GM12878 (cell line): ENCODE data around the gene SOWAHC. TPM values are rescaled to one million over a fixed set of nuclear protein-coding genes. Genes with fewer than 3 reads are reported as not detected.

ENCODE experiments used
- ATAC-seq: fragments of 200-7000 bp; cut with Tn5 transposase; 3 replicates; pipeline ENCODE4 v1.9.1; 2020; ENCODE audit warnings: mild to moderate bottlenecking, moderate library complexity
- BruUV-seq: library from RNA; stranded (reverse); fragments of 400-500 nt; replicated peaks from 2 replicates; lab custom pipeline; 2021; lab: Mats Ljungman, UMichigan
- CTCF ChIA-PET: fragments of 300-600 bp; sonication (Branson Sonifier 250); formaldehyde crosslinking; extraction: SDS; loops from one replicate; lab custom pipeline; 2021; ENCODE audit warnings: inconsistent platforms; lab: Yijun Ruan, JAX
- POLR2A ChIA-PET: fragments of 350-600 bp; formaldehyde crosslinking; extraction: SDS; loops from one replicate; lab custom pipeline; 2021; ENCODE audit warnings: inconsistent platforms; lab: Charles Lee
- RAD21 ChIA-PET: fragments of 300-600 bp; sonication (Branson Sonifier 250); formaldehyde crosslinking; loops from one replicate; lab custom pipeline; 2023; ENCODE audit warnings: antibody characterized with exemption; ENCODE audit not compliant: unreplicated experiment; lab: Charles Lee
- SMC1A ChIA-PET: fragments of 300-600 bp; sonication (Branson Sonifier 250); formaldehyde crosslinking; loops from one replicate; lab custom pipeline; 2023; ENCODE audit not compliant: unreplicated experiment, uncharacterized antibody; lab: Charles Lee
- DNase-seq: peaks from one replicate; pipeline ENCODE4 v3.0.0-alpha.2; 2011; ENCODE audit warnings: low read depth, low spot score
- FAIRE-seq: peaks from 3 replicates; lab custom pipeline; 2011; peaks lifted over from hg19 to GRCh38; lab: Jason Lieb, UNC
- H2AFZ ChIP-seq: 2 replicates; pipeline ENCODE4 v1.6.0; 2011; ENCODE audit warnings: low read depth, low read length, control low read depth; ENCODE audit not compliant: control insufficient read depth
- H3K27ac ChIP-seq: 2 replicates; pipeline ENCODE4 v1.5.1; 2011; ENCODE audit warnings: control low read depth; ENCODE audit not compliant: control insufficient read depth, insufficient read depth
- H3K27me3 ChIP-seq, 2 experiments: replicated peaks in 1 of 2; 2 replicates each; pipeline versions ENCODE4 v1.6.0 to v1.6.1; 2011; ENCODE audit warnings: low read length in 1 of 2; ENCODE audit not compliant: control insufficient read depth in 2 of 2, insufficient read depth in 2 of 2
- H3K36me3 ChIP-seq, 2 experiments: 2 replicates each; pipeline ENCODE4 v1.5.1; 2011; ENCODE audit warnings: low read length in 1 of 2; ENCODE audit not compliant: control insufficient read depth in 2 of 2, insufficient read depth in 2 of 2
- H3K4me1 ChIP-seq: 2 replicates; pipeline ENCODE4 v1.6.1; 2011; ENCODE audit warnings: mild to moderate bottlenecking, low read length, moderate library complexity, mixed read lengths; ENCODE audit not compliant: control insufficient read depth, insufficient read depth
- H3K4me2 ChIP-seq: 2 replicates; pipeline ENCODE4 v1.6.0; 2011; ENCODE audit warnings: control low read depth; ENCODE audit not compliant: control insufficient read depth, insufficient read depth
- H3K4me3 ChIP-seq: fragments of 200-600 bp; sonication (generic); 2 replicates; pipeline ENCODE4 v1.5.1; 2016
- H3K79me2 ChIP-seq: 2 replicates; pipeline ENCODE4 v1.6.0; 2011; ENCODE audit warnings: low read length; ENCODE audit not compliant: control insufficient read depth, insufficient read depth
- H3K9ac ChIP-seq: 2 replicates; pipeline ENCODE4 v1.8.0; 2011; ENCODE audit warnings: low read length, control low read depth, mixed read lengths; ENCODE audit not compliant: control insufficient read depth, insufficient read depth
- H3K9me3 ChIP-seq: replicated peaks from 3 replicates; pipeline ENCODE4 v1.5.1; 2011; ENCODE audit warnings: mild to moderate bottlenecking, low read length; ENCODE audit not compliant: control insufficient read depth, insufficient read depth
- H4K20me1 ChIP-seq: 2 replicates; pipeline ENCODE4 v1.6.0; 2011; ENCODE audit not compliant: control insufficient read depth, insufficient read depth
- CHD4 ChIP-seq: fragments of 200-600 bp; sonication (generic); IDR thresholded peaks from 2 replicates; pipeline ENCODE4 v1.6.1; 2016; ENCODE audit warnings: mild to moderate bottlenecking
- CREB1 ChIP-seq: IDR thresholded peaks from 2 replicates; pipeline ENCODE4 v1.6.1; 2012; ENCODE audit warnings: low read depth, mild to moderate bottlenecking, inconsistent platforms
- JUNB ChIP-seq: IDR thresholded peaks from 2 replicates; pipeline ENCODE4 v1.6.1; 2016; ENCODE audit warnings: antibody characterized with exemption, mild to moderate bottlenecking
- MEF2A ChIP-seq: IDR thresholded peaks from 2 replicates; pipeline ENCODE4 v1.6.1; 2011; ENCODE audit warnings: low read depth, mild to moderate bottlenecking, low read length, moderate library complexity; ENCODE audit not compliant: insufficient read depth
- MTA3 ChIP-seq: IDR thresholded peaks from 2 replicates; pipeline ENCODE4 v1.6.1; 2012; ENCODE audit warnings: low read length, inconsistent platforms, borderline replicate concordance
- POLR2AphosphoS2 ChIP-seq: IDR thresholded peaks from 2 replicates; pipeline ENCODE4 v1.6.1; 2011; ENCODE audit warnings: low read depth, mild to moderate bottlenecking, low read length, improper control_type of control experiment, moderate library complexity
- POLR2AphosphoS5 ChIP-seq: IDR thresholded peaks from 2 replicates; pipeline ENCODE4 v1.6.1; 2011; ENCODE audit warnings: mild to moderate bottlenecking, low read length, inconsistent platforms
- SIN3A ChIP-seq: IDR thresholded peaks from 2 replicates; pipeline ENCODE4 v1.6.1; 2012; ENCODE audit warnings: low read depth, low read length, improper control_type of control experiment
- TCF3 ChIP-seq: IDR thresholded peaks from 2 replicates; pipeline ENCODE4 v1.6.1; 2012; ENCODE audit warnings: low read depth, mild to moderate bottlenecking, low read length, borderline replicate concordance; ENCODE audit not compliant: insufficient read depth
- ZBED1 ChIP-seq: IDR thresholded peaks from 2 replicates; pipeline ENCODE4 v1.6.1; 2016; ENCODE audit warnings: borderline replicate concordance
- WGBS: methylation state at CpG from one replicate; pipeline ENCODE4 v1.1.6; 2016; ENCODE audit warnings: low lambda C conversion rate; ENCODE audit not compliant: insufficient replicate concordance, insufficient coverage; ENCODE audit errors: missing lambda C conversion rate; 5-methylcytosine and 5-hydroxymethylcytosine counted together
- in situ Hi-C: fragments of 300-500 bp; cut with MboI; formaldehyde crosslinking; loops from 9 replicates; pipeline ENCODE4 v1.14.3; 2018; ENCODE audit warnings: mixed read lengths
- intact Hi-C: fragments of 100-400 bp; cut with micrococcal nuclease; formaldehyde crosslinking; loops from one replicate; pipeline ENCODE4 v1.14.2; 2022; ENCODE audit not compliant: unreplicated experiment
- polyA plus RNA-seq, 11 experiments: library from polyadenylated mRNA; depleted of rRNA in 4 of 11; unstranded in 6 of 11; stranded (reverse) in 5 of 11; fragments of >200 nt; fragmentation: Nextera tagmentation in 4 of 11; fragmentation: Illumina TruSeq in 1 of 11; extraction: Ambion mirVana in 4 of 11; extraction: Trizol in 1 of 11; gene quantifications; 1 replicate in 1 of 11; 2 replicates in 10 of 11; pipeline versions ENCODE4 v1.2.1 to v1.2.3, GENCODE V29; 2011 to 2016; ENCODE audit warnings: inconsistent platforms in 2 of 11, missing spikeins in 2 of 11, low read depth in 1 of 11
- total RNA-seq, 4 experiments: library from RNA; depleted of rRNA in 3 of 4; stranded (reverse); fragments of >200 nt in 3 of 4; fragmentation: Illumina TruSeq in 1 of 4; extraction: Trizol in 1 of 4; gene quantifications; 2 replicates each; pipeline versions ENCODE4 v1.2.1 to v1.2.3, GENCODE V29; 2013 to 2021
- TF ChIP-seq, protein P1 (sequence below): IDR thresholded peaks from 2 replicates; pipeline ENCODE4 v1.6.1; 2012; ENCODE audit warnings: improper control_type of control experiment, low read depth, low read length; ENCODE audit not compliant: insufficient replicate concordance
- TF ChIP-seq, protein P2 (sequence below): fragments of 450-650 bp; formaldehyde crosslinking; IDR thresholded peaks from 2 replicates; pipeline ENCODE4 v1.4.0; 2020; ENCODE audit warnings: mild to moderate bottlenecking, moderate library complexity

Gene SOWAHC
- total and polyA plus RNA-seq, 10 of the 15 experiments (the other 5 are each of a cell fraction or from before 2014, with no cell fraction given): 0.48 to 2.6 (median 1.8) TPM

DNA sequence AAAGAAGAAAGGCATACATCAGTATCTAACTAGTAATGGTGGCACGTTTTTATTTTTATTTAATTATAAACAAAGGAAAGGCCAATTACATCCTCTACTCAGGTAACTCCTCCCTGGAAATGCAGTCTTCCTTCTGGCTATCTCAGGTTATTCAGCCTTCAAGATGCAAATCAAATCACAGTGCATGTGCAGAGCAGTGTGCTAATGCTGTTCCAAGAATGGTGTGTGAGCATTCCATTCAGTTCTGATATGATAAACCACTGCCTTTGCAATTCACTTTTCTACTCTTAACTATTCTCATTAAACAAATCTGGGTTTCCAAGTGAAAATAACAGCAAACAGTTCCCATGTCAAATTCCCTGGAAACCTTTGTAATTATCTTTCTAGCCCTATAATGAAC, 38.8 kb upstream of the SOWAHC start:
- no peak for DNase-seq
- POLR2A ChIA-PET: interaction anchor here (1.2 kb wide), 1 partner anchor 20 kb away, joined by 3 read pairs; no protein-coding TSS in a partner anchor
- Histone ChIP-seq H3K4me2 (no peak overlapping the region), H2AFZ (no peak overlapping the region), H3K4me1 (no peaks in the 10 kb centered on the region), H4K20me1 (no peaks in the 10 kb centered on the region), H3K79me2 (no peaks in the 10 kb centered on the region), H3K27me3 (no peaks in the 10 kb centered on the region), H3K36me3 (peaks cover 0 to 2% of the 10 kb centered on the region in 2 experiments; a peak in 2 of 4 replicates), H3K9ac (no peak overlapping the region), H3K4me3 (no peak overlapping the region), H3K9me3 (no peaks in the 10 kb centered on the region), H3K27ac (no peak overlapping the region)
- no TSS peak for BruUV-seq
- RAD21 ChIA-PET: interaction anchor here (0.9 to 1.3 kb wide), 2 partner anchors 29 to 35 kb away, joined by 3 read pairs; no protein-coding TSS in a partner anchor
- WGBS: 23% methylated on average over 1 of the region's 1 CpG
- intact Hi-C loops: no loop called here
- SMC1A ChIA-PET: interaction anchor here (1.2 kb wide), 1 partner anchor 10 kb away, joined by 4 read pairs; no protein-coding TSS in a partner anchor
- no peak for ATAC-seq
- FAIRE-seq: no peak
- no peak for TF ChIP-seq MTA3
- no peak for TF ChIP-seq SIN3A
- TF ChIP-seq ZBED1: no peak
- TF ChIP-seq, protein P1, sequence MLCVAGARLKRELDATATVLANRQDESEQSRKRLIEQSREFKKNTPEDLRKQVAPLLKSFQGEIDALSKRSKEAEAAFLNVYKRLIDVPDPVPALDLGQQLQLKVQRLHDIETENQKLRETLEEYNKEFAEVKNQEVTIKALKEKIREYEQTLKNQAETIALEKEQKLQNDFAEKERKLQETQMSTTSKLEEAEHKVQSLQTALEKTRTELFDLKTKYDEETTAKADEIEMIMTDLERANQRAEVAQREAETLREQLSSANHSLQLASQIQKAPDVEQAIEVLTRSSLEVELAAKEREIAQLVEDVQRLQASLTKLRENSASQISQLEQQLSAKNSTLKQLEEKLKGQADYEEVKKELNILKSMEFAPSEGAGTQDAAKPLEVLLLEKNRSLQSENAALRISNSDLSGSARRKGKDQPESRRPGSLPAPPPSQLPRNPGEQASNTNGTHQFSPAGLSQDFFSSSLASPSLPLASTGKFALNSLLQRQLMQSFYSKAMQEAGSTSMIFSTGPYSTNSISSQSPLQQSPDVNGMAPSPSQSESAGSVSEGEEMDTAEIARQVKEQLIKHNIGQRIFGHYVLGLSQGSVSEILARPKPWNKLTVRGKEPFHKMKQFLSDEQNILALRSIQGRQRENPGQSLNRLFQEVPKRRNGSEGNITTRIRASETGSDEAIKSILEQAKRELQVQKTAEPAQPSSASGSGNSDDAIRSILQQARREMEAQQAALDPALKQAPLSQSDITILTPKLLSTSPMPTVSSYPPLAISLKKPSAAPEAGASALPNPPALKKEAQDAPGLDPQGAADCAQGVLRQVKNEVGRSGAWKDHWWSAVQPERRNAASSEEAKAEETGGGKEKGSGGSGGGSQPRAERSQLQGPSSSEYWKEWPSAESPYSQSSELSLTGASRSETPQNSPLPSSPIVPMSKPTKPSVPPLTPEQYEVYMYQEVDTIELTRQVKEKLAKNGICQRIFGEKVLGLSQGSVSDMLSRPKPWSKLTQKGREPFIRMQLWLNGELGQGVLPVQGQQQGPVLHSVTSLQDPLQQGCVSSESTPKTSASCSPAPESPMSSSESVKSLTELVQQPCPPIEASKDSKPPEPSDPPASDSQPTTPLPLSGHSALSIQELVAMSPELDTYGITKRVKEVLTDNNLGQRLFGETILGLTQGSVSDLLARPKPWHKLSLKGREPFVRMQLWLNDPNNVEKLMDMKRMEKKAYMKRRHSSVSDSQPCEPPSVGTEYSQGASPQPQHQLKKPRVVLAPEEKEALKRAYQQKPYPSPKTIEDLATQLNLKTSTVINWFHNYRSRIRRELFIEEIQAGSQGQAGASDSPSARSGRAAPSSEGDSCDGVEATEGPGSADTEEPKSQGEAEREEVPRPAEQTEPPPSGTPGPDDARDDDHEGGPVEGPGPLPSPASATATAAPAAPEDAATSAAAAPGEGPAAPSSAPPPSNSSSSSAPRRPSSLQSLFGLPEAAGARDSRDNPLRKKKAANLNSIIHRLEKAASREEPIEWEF: no peak
- TF ChIP-seq MEF2A: no peak
- no peak for TF ChIP-seq POLR2AphosphoS5
- no peak for TF ChIP-seq JUNB
- TF ChIP-seq, protein P2, sequence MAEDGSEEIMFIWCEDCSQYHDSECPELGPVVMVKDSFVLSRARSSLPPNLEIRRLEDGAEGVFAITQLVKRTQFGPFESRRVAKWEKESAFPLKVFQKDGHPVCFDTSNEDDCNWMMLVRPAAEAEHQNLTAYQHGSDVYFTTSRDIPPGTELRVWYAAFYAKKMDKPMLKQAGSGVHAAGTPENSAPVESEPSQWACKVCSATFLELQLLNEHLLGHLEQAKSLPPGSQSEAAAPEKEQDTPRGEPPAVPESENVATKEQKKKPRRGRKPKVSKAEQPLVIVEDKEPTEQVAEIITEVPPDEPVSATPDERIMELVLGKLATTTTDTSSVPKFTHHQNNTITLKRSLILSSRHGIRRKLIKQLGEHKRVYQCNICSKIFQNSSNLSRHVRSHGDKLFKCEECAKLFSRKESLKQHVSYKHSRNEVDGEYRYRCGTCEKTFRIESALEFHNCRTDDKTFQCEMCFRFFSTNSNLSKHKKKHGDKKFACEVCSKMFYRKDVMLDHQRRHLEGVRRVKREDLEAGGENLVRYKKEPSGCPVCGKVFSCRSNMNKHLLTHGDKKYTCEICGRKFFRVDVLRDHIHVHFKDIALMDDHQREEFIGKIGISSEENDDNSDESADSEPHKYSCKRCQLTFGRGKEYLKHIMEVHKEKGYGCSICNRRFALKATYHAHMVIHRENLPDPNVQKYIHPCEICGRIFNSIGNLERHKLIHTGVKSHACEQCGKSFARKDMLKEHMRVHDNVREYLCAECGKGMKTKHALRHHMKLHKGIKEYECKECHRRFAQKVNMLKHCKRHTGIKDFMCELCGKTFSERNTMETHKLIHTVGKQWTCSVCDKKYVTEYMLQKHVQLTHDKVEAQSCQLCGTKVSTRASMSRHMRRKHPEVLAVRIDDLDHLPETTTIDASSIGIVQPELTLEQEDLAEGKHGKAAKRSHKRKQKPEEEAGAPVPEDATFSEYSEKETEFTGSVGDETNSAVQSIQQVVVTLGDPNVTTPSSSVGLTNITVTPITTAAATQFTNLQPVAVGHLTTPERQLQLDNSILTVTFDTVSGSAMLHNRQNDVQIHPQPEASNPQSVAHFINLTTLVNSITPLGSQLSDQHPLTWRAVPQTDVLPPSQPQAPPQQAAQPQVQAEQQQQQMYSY (CRISPR knock-in tag): no peak
- TF ChIP-seq TCF3: no peak
- TF ChIP-seq CHD4: no peak
- no peak for TF ChIP-seq POLR2AphosphoS2
- TF ChIP-seq CREB1: no peak
- in situ Hi-C loops: no loop called here
- CTCF ChIA-PET: interaction anchor here (2.1 to 4.2 kb wide), 2 partner anchors 26 to 29 kb away, joined by 8 to 12 read pairs; no protein-coding TSS in a partner anchor
